Lower lobe of right lung (tissue), 2 donors: ENCODE measurements around the gene JUND. TPM values are rescaled to one million over a fixed set of nuclear protein-coding genes. Genes with fewer than 3 reads are reported as not detected.

Experiments
- ATAC-seq, 2 donors: fragments of 200-7000 bp; cut with Tn5 transposase; one replicate each; pipeline ENCODE4 v1.9.1; 2020 to 2022; ENCODE audit warnings: mild to moderate bottlenecking in 2 of 2, moderate library complexity in 2 of 2
- DNase-seq: peaks from one replicate; pipeline ENCODE4 v3.0.0-alpha.2; 2020
- H3K27ac ChIP-seq: fragments of 200-600 bp; one replicate; pipeline ENCODE4 v1.8.0; 2022
- H3K27me3 ChIP-seq: fragments of 200-600 bp; one replicate; pipeline ENCODE4 v1.8.0; 2022; ENCODE audit warnings: low read depth
- H3K36me3 ChIP-seq: fragments of 200-600 bp; one replicate; pipeline ENCODE4 v1.8.0; 2022; ENCODE audit warnings: mild to moderate bottlenecking
- H3K4me1 ChIP-seq: fragments of 200-600 bp; one replicate; pipeline ENCODE4 v1.8.0; 2022
- H3K4me3 ChIP-seq: fragments of 200-600 bp; one replicate; pipeline ENCODE4 v1.8.0; 2022; ENCODE audit warnings: mild to moderate bottlenecking
- H3K9me3 ChIP-seq: fragments of 200-600 bp; one replicate; pipeline ENCODE4 v1.8.0; 2022
- CTCF ChIP-seq: fragments of 200-600 bp; IDR thresholded peaks from one replicate; pipeline ENCODE4 v1.8.0; 2022; ENCODE audit warnings: antibody characterized with exemption, mild to moderate bottlenecking
- intact Hi-C: fragments of 100-400 bp; cut with DNase I; formaldehyde crosslinking; loops from one replicate; pipeline ENCODE4 v1.11.0; 2022
- total RNA-seq: library from RNA; stranded (reverse); fragmentation: NEBNext Ultra II Directional; extraction: Animal tissue kit (Norgen Biotek cat#: 25700); gene quantifications from one replicate; pipeline ENCODE4 v1.2.1, GENCODE V29; 2021
- donor health status: DM: no; HTN: yes; CAD: no; lungs with severe emphysema.

JUND gene
- total RNA-seq, 1 donor from 2014 or later, result 150 TPM

GRCh38 chr19:18262917-18263316 lies 18.5 kb downstream of the JUND start:
- Histone ChIP-seq H3K4me1 (no peaks in the 10 kb centered on the region), H3K27me3 (no peaks in the 10 kb centered on the region), H3K4me3 (no peak overlapping the region), H3K27ac (no peak overlapping the region), H3K9me3 (no peaks in the 10 kb centered on the region), H3K36me3 (peaks cover 41% of the 10 kb centered on the region)
- ATAC-seq (no peak), DNase-seq (no peak)
- intact Hi-C loops, result no loop called here
- no peak for TF ChIP-seq CTCF

- H3K4me3 ChIP-seq, result no peak overlapping the region
- DNase-seq (no peak), ATAC-seq (no peak)
- H3K9me3 ChIP-seq, result no peaks in the 10 kb centered on the region
- H3K27me3 ChIP-seq, result no peaks in the 10 kb centered on the region
- H3K4me1 ChIP-seq, result no peaks in the 10 kb centered on the region
- peaks cover 40% of the 10 kb centered on the region for H3K36me3 ChIP-seq
- no peak for TF ChIP-seq CTCF
- intact Hi-C loops, result no loop called here
- no peak overlapping the region for H3K27ac ChIP-seq
Measured at GRCh38 chr19:18262144-18262543, 19.3 kb downstream of the JUND start.

- no peak for ATAC-seq
- no peak for TF ChIP-seq CTCF
- Histone ChIP-seq H3K9me3 (no peaks in the 10 kb centered on the region), H3K4me3 (no peak overlapping the region), H3K36me3 (peaks cover 38% of the 10 kb centered on the region), H3K27ac (no peak overlapping the region), H3K4me1 (no peaks in the 10 kb centered on the region), H3K27me3 (no peaks in the 10 kb centered on the region)
- intact Hi-C loops, result no loop called here
- DNase-seq, result no peak
Measured at GRCh38 chr19:18261474-18261873, 19.9 kb downstream of the JUND start.

- H3K36me3 ChIP-seq, result peaks cover 23% of the 10 kb centered on the region
- no peak overlapping the region for H3K4me3 ChIP-seq
- no peaks in the 10 kb centered on the region for H3K9me3 ChIP-seq
- no peaks in the 10 kb centered on the region for H3K27me3 ChIP-seq
- no peak for DNase-seq
- ATAC-seq, result no peak
- H3K4me1 ChIP-seq, result peaks cover 2% of the 10 kb centered on the region
- intact Hi-C loops, result loop anchor here (10.0 kb wide), 1 partner anchor 55 kb away; the partner anchor contains the start of gene RAB3A
- no peak for TF ChIP-seq CTCF
- no peak overlapping the region for H3K27ac ChIP-seq
Measured at GRCh38 chr19:18259893-18260292, 21.5 kb downstream of the JUND start.

- Histone ChIP-seq H3K36me3 (peaks cover 10% of the 10 kb centered on the region), H3K4me3 (no peak overlapping the region), H3K9me3 (no peaks in the 10 kb centered on the region), H3K27me3 (no peaks in the 10 kb centered on the region), H3K27ac (no peak overlapping the region), H3K4me1 (peaks cover 20% of the 10 kb centered on the region)
- ATAC-seq (no peak), DNase-seq (no peak)
- TF ChIP-seq CTCF, result no peak
- intact Hi-C loops, result loop anchor here (10.0 kb wide), 1 partner anchor 53 kb away; the partner anchor contains the start of gene RAB3A
Measured at GRCh38 chr19:18257503-18258470, 23.6 kb downstream of the JUND start.
